Central memory CD4-positive, alpha-beta T cell (primary cell): ENCODE measurements around the gene MAP2K3.

Source experiments
- DNase-seq: peaks from one replicate; pipeline ENCODE4 v3.0.0; 2022

Gene MAP2K3

DNA sequence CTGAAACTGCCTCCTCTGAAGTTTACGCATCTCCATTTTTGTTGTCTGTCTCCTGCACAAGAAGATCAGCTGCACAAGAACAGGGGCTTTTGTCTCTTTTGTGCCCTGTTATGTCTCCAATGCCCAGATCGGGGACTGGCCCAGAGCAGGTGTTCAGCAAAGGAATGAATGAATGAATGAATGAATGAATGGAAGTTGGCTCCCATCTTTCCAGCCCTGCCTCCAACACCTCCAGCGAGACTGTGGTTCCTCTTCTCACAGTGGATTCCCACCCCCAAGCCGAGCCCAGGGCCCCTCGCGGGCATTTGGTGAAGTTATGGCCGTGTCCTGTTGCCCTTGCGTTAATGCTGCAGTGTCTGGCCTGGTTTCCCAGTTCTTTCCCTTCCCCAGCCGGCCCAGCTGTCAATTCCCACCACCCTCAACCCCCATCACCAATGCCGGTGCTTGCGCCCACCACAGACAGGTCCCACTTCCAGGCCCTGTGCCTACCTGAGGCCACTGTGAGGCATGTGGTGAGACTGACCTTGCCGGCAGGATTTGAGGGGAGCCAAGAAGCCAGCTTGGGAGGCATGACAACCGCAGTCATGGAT lies 70.4 kb downstream of the MAP2K3 start:
- DNase-seq: no peak

- no peak for DNase-seq
Observed at GRCh38 chr17:21355586-21355985, 71.1 kb downstream of the MAP2K3 start.

DNA sequence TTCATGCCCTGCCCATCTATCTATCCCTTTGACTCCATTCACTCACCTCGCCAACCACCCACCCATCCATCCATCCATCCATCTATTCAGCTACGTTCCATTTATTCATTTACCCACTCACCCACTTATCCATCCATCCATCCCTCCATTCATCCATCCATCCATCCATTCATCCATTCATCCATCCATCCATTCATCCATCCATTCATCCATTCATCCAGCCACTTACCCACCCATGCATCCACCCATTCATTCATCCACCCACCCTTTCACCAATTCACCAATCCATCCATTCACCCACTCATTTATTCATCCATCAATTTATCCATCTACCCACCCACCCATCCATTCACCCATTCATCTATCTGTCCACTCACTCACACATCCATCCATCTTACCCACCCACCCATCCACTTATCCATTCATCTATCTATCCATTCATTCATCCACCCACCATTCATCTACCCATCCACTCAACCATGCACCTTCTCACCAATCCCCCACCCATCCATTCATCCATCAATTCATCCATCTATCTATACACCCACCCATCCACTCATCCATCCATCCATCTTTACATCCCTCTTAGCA lies 72.1 kb downstream of the MAP2K3 start:
- no peak for DNase-seq

- DNase-seq: no peak
Observed at GRCh38 chr17:21357281-21357680, 72.8 kb downstream of the MAP2K3 start.

- no peak for DNase-seq
Observed at GRCh38 chr17:21357696-21358656, 73.5 kb downstream of the MAP2K3 start.

- DNase-seq: no peak
Observed at GRCh38 chr17:21358682-21359482, 74.4 kb downstream of the MAP2K3 start.

DNA sequence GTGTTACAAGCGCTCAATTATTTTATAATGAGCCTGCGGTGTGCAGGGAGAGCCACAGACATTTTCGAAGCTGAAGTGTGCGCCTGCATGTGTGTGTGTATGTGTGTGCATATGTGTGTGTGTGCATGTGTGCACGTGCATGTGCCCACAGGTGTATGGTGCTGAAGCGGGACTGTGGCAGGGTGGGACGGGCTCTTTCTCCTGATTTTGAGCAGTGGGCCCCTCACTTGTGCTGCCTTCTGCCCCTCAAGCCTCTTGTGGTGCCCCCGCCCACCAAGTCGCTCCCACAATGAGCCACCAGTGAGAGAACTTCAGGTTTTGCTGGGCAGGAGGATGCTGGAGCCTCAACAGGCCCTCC lies 75.0 kb downstream of the MAP2K3 start:
- no peak for DNase-seq

GRCh38 chr17:21360048-21360447 lies 75.5 kb downstream of the MAP2K3 start:
- DNase-seq: no peak

GRCh38 chr17:21361020-21361809 lies 76.7 kb downstream of the MAP2K3 start:
- no peak for DNase-seq

- DNase-seq: no peak
Observed at GRCh38 chr17:21362331-21362931, 77.9 kb downstream of the MAP2K3 start.

GRCh38 chr17:21363776-21364642 lies 79.5 kb downstream of the MAP2K3 start:
- DNase-seq: no peak
